Brain microvascular endothelial cell (primary cell): ENCODE results near the gene TTLL1.
A peak's percentile ranks its signal among the peaks of the same experiment; 100 is the strongest.
"Not testable (repeated sequence)": the region's sequence is repeated elsewhere in the genome, so short reads cannot be mapped to it uniquely, and the experiment has no call there.

ENCODE experiments used
- DNase-seq: peaks from one replicate; pipeline ENCODE4 v3.0.0-alpha.2; 2020
- H3K27ac ChIP-seq: fragments of 250-450 bp; sonication (Bioruptor Pico); 2 replicates; pipeline ENCODE4 v1.5.1; 2020; ENCODE audit warnings: mild to moderate bottlenecking, moderate library complexity
- H3K27me3 ChIP-seq: fragments of 250-450 bp; sonication (Bioruptor Pico); replicated peaks from 2 replicates; pipeline ENCODE4 v1.5.1; 2020; ENCODE audit warnings: mild to moderate bottlenecking
- H3K36me3 ChIP-seq: fragments of 250-450 bp; sonication (Bioruptor Pico); replicated peaks from 2 replicates; pipeline ENCODE4 v1.5.1; 2020; ENCODE audit warnings: mild to moderate bottlenecking
- H3K4me3 ChIP-seq: 2 replicates; pipeline ENCODE4 v1.5.1; 2011; ENCODE audit warnings: low read depth, mild to moderate bottlenecking, control low read depth, low read length, moderate library complexity
- in situ Hi-C: cut with HindIII; loops from 2 replicates; pipeline ENCODE4 v1.10.0; 2017; ENCODE audit warnings: low sequenced_read_pairs, low pct_ligation_motif_present
- TF ChIP-seq, protein P1 (sequence below): IDR thresholded peaks from 2 replicates; pipeline ENCODE4 v1.5.1; 2011; ENCODE audit warnings: low read depth, mild to moderate bottlenecking, moderate library complexity, low read length, control low read depth, inconsistent platforms; ENCODE audit errors: missing control alignments

TTLL1 gene

DNA sequence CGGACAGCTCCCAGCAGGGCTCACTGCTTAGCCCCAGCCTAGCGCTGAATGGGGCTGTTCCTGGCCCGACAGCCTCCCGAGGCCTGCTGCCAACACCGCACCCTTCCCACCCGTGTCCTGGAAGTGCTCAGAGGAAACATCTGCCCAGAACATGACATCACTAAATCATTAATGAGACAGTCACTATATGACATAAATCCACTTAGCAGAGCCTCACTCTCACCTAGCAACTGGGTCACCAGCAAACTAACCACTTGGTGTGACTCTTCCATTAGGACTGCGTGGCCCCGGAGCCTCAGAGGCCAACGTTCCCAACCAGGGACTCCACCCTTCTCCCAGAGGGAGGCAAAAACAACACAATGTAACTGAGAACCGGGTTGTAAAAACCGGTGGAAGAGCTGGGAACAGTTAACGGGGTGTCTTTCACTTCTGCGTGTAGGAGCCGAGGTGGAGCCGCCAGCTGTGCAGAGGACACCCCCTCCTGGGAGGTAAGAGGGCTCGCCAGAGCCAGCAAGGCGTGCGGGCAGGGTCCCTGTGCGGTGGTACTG is 52.8 kb downstream of the TTLL1 start:
- Histone ChIP-seq H3K36me3 (no peaks in the 10 kb centered on the region), H3K27ac (no peak overlapping the region), H3K4me3 (no peak overlapping the region), H3K27me3 (no peaks in the 10 kb centered on the region)
- TF ChIP-seq, protein P1, sequence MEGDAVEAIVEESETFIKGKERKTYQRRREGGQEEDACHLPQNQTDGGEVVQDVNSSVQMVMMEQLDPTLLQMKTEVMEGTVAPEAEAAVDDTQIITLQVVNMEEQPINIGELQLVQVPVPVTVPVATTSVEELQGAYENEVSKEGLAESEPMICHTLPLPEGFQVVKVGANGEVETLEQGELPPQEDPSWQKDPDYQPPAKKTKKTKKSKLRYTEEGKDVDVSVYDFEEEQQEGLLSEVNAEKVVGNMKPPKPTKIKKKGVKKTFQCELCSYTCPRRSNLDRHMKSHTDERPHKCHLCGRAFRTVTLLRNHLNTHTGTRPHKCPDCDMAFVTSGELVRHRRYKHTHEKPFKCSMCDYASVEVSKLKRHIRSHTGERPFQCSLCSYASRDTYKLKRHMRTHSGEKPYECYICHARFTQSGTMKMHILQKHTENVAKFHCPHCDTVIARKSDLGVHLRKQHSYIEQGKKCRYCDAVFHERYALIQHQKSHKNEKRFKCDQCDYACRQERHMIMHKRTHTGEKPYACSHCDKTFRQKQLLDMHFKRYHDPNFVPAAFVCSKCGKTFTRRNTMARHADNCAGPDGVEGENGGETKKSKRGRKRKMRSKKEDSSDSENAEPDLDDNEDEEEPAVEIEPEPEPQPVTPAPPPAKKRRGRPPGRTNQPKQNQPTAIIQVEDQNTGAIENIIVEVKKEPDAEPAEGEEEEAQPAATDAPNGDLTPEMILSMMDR = no peak
- DNase-seq = peak; percentile 79
- in situ Hi-C loops = no loop called here

DNA sequence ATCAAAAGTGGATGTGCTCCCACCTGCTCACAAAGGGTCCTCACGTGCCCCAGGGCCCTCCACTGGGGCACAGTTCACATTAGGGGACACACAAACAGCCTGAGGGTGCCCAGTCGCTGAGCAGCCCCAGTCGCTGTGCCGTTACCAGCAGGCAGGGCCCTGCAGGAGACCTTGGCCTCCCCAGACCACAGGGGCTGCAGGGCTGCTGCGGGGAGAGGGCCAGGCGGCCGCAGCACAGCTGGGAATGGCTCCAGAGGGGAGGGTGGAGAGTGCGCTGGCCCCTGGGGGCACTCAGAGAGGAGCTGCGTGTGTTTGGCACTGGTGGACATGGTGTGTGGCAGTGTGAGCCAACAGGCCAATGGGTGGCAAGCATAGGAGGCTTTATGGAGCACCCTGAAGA is 53.9 kb downstream of the TTLL1 start:
- Histone ChIP-seq H3K36me3 (no peaks in the 10 kb centered on the region), H3K27me3 (no peaks in the 10 kb centered on the region), H3K27ac (no peak overlapping the region), H3K4me3 (no peak overlapping the region)
- TF ChIP-seq, protein P1 = no peak
- in situ Hi-C loops = no loop called here
- no peak for DNase-seq

DNA sequence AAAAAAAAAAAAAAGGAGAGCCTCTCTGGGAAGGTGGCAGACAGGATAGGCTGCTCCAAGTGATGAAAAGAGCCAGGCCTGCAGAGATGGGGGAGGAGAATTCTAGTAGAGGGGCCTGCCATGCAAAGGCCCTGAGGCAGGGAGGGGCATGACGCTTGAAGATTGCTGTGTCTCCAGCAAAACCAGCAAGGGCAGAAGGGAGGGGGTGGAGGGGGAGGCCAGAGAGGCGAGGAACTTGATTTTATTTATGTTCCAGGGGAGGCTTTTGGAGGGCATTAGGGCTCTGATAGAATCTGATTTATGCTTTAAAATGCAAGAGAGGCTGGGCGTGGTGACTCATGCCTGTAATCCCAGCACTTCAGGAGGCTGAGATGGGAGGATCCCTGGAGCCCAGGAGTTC is 57.6 kb downstream of the TTLL1 start:
- H3K4me3 ChIP-seq = no peak overlapping the region
- TF ChIP-seq, protein P1 = no peak
- DNase-seq = no peak
- no peaks in the 10 kb centered on the region for H3K27me3 ChIP-seq
- no peak overlapping the region for H3K27ac ChIP-seq
- no peaks in the 10 kb centered on the region for H3K36me3 ChIP-seq
- in situ Hi-C loops = no loop called here

DNA sequence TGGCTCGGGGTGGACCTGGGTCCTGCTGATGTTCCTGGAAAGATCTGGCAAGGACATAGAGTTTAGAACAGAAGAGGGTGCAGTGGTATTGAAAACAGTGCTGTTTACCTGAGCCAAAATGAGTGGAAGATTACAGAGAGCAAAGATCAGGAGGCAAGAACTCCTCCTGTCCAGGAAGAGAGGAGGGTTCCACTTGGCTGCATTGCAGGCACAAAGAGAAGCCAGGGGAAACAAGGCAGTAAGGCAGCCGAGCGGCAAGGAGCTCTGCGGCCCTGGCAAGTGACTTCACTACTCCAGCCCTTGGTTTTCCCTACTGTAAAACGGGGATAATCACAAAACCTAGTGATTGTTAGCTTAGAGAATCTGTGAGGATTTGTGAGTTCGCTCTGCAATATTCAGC is 70.6 kb downstream of the TTLL1 start:
- in situ Hi-C loops = no loop called here
- Histone ChIP-seq H3K36me3 (no peaks in the 10 kb centered on the region), H3K27ac (no peak overlapping the region)

DNA sequence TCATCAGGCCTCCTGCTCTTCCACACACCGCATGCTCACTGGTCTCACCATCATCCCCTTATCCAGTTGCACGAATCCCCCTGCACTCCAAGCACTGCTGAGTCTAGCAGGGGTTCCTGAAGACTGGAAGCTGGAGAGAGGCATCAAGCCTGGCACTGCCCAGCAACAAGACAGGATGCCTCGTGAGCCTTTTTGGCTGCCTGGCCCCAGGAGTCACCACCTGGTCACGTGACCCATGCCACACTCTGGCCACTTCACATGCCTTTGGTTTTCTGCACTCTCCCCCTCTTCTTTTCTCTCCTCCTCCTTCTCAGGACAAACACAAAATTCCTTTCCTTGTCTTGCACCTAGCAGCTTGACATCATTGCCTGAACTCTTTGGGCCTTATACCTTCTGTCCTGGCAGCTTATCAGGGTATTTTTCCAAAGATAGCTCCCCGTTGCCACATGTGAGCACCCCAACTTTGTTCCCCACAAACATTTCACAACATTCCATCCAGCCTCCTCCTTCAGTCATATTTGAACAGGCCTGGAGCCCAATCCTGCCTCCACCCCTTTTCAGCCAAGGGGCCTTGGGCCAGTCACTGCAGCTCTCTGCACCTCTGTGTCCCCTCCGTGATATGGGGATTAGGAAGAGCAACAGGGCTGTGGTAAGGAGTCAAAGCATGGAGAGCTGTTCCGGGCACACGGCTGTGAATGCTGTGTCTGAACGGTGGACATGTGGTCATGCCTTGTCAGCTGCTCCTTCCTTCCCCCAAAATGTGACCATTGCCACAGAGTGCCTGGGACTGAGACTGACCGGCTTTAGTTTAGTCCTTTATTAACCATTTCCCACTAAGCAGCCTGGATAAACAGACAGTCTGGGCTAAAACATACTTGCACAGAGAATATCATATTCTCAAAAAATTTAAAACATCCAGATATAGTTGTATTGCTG is 71.4 kb downstream of the TTLL1 start:
- H3K36me3 ChIP-seq = no peaks in the 10 kb centered on the region
- DNase-seq = no peak
- H3K27me3 ChIP-seq = no peaks in the 10 kb centered on the region
- TF ChIP-seq, protein P1 = no peak
- H3K4me3 ChIP-seq = no peak overlapping the region
- H3K27ac ChIP-seq = no peak overlapping the region
- in situ Hi-C loops = no loop called here

More for the DNA sequence above, 70.6 kb downstream of the TTLL1 start:
- H3K27me3 ChIP-seq = no peaks in the 10 kb centered on the region
- no peak for DNase-seq
- TF ChIP-seq, protein P1 = no peak
- H3K4me3 ChIP-seq = no peak overlapping the region

DNA sequence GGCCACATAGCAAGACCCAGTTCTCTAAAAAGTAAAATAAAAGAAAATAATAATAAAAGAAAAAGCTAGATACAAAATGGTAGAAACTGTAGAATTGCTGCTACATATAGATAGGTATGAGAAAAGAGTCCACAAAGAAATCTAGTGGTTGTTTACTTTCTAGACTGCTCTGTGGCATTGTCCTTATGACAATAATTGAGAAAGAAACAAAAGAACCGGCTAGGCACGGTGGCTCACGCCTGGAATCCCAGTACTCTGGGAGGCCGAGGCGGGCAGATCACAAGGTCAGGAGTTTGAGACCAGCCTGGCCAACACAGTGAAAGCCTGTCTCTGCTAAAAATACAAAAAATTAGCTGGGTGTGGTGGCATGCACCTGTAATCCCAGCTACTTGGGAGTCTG is 73.0 kb downstream of the TTLL1 start:
- in situ Hi-C loops, DNase-seq, H3K4me3 ChIP-seq, H3K27ac ChIP-seq, H3K36me3 ChIP-seq, H3K27me3 ChIP-seq: not testable (repeated sequence)
